OCI-LY1 (cell line): ENCODE measurements around the gene MXD1.
"Not testable (repeated sequence)": the region's sequence is repeated elsewhere in the genome, so short reads cannot be mapped to it uniquely, and the experiment has no call there.

Experiments
- H2AFZ ChIP-seq: fragments of 200-600 bp; sonication (generic), shearing (Covaris generic); 2 replicates; pipeline ENCODE4 v1.6.0; 2014; ENCODE audit warnings: antibody characterized with exemption, mild to moderate bottlenecking, low read length
- H3F3A ChIP-seq: fragments of 200-600 bp; sonication (generic), shearing (Covaris generic); 2 replicates; pipeline ENCODE4 v1.6.0; 2014; ENCODE audit warnings: mild to moderate bottlenecking, antibody characterized with exemption, low read length, moderate library complexity; ENCODE audit not compliant: insufficient read depth
- H3K27ac ChIP-seq: fragments of 200-600 bp; sonication (generic); 2 replicates; pipeline ENCODE4 v1.5.1; 2014; ENCODE audit warnings: low read length, mixed run types, mild to moderate bottlenecking, low read depth; ENCODE audit not compliant: poor library complexity, severe bottlenecking
- H3K27me3 ChIP-seq: fragments of 200-600 bp; sonication (generic); 2 replicates; pipeline ENCODE4 v1.6.0; 2014; ENCODE audit warnings: antibody characterized with exemption, mild to moderate bottlenecking, low read length, moderate library complexity; ENCODE audit not compliant: insufficient read depth
- H3K36me3 ChIP-seq: fragments of 200-600 bp; sonication (generic); 2 replicates; pipeline ENCODE4 v1.6.1; 2014; ENCODE audit warnings: mild to moderate bottlenecking, antibody characterized with exemption, low read length, moderate library complexity, mixed read lengths; ENCODE audit not compliant: insufficient read depth
- H3K4me1 ChIP-seq: fragments of 200-600 bp; sonication (generic); 2 replicates; pipeline ENCODE4 v1.5.1; 2014; ENCODE audit warnings: mild to moderate bottlenecking, low read length, moderate library complexity; ENCODE audit not compliant: insufficient read depth, severe bottlenecking
- H3K4me2 ChIP-seq: fragments of 200-600 bp; sonication (generic), shearing (Covaris generic); 2 replicates; pipeline ENCODE4 v1.6.1; 2014; ENCODE audit warnings: low read length
- H3K4me3 ChIP-seq: fragments of 200-600 bp; sonication (generic); 2 replicates; pipeline ENCODE4 v1.5.1; 2014; ENCODE audit warnings: low read length, low read depth, mild to moderate bottlenecking, mixed read lengths; ENCODE audit not compliant: poor library complexity, severe bottlenecking
- H3K79me2 ChIP-seq: fragments of 200-600 bp; shearing (Covaris generic); 2 replicates; pipeline ENCODE4 v1.6.1; 2016; ENCODE audit warnings: mixed run types, low read length, mixed read lengths; ENCODE audit not compliant: insufficient read depth
- H3K9ac ChIP-seq: fragments of 200-600 bp; sonication (generic), shearing (Covaris generic); 2 replicates; pipeline ENCODE4 v1.6.1; 2014; ENCODE audit warnings: mild to moderate bottlenecking, low read length, mixed read lengths
- H3K9me2 ChIP-seq: fragments of 200-600 bp; sonication (generic), shearing (Covaris generic); 2 replicates; pipeline ENCODE4 v1.6.1; 2014; ENCODE audit warnings: low read depth, mild to moderate bottlenecking, low read length, mixed read lengths
- H3K9me3 ChIP-seq: fragments of 200-600 bp; shearing (Covaris generic); 2 replicates; pipeline ENCODE4 v1.6.1; 2014; ENCODE audit warnings: low read length, mixed read lengths
- H4K20me1 ChIP-seq: fragments of 200-600 bp; sonication (generic), shearing (Covaris generic); 2 replicates; pipeline ENCODE4 v1.6.0; 2016; ENCODE audit warnings: mild to moderate bottlenecking, low read length; ENCODE audit not compliant: insufficient read depth
- CTCF ChIP-seq: fragments of 200-600 bp; sonication (generic), shearing (Covaris generic); IDR thresholded peaks from 2 replicates; pipeline ENCODE4 v1.5.1; 2017; ENCODE audit warnings: mild to moderate bottlenecking, antibody characterized with exemption, low read length, moderate library complexity, mixed read lengths
- EZH2 ChIP-seq: fragments of 200-600 bp; sonication (generic), shearing (Covaris generic); IDR thresholded peaks from 2 replicates; pipeline ENCODE4 v1.8.0; 2017; ENCODE audit warnings: borderline replicate concordance, mixed run types, mild to moderate bottlenecking, antibody characterized with exemption, low read length, moderate library complexity, mixed read lengths

Gene MXD1

GRCh38 chr2:69890881-69891280, 24.0 kb upstream of the MXD1 start:
- peaks cover 18% of the 10 kb centered on the region for H3K4me1 ChIP-seq
- no peak overlapping the region for H3K4me2 ChIP-seq
- peaks cover 3% of the 10 kb centered on the region; the same call in 1 of the 2 replicates for H3K27me3 ChIP-seq
- H3K4me3 ChIP-seq = no peak overlapping the region
- no peak overlapping the region for H3K9ac ChIP-seq
- H3K9me2 ChIP-seq = no peaks in the 10 kb centered on the region
- no peaks in the 10 kb centered on the region for H4K20me1 ChIP-seq
- H3K79me2 ChIP-seq = peaks cover 15% of the 10 kb centered on the region
- H3K9me3 ChIP-seq = 0 out of 2 replicates have a peak, but pooled peaks cover 5% of the 10 kb centered on the region
- no peak overlapping the region for H3K27ac ChIP-seq
- no peaks in the 10 kb centered on the region for H3F3A ChIP-seq
- peaks cover 7% of the 10 kb centered on the region for H3K36me3 ChIP-seq
- H2AFZ ChIP-seq = no peak overlapping the region
- TF ChIP-seq EZH2 (no peak), CTCF (no peak)

GRCh38 chr2:69892838-69893424, 22.0 kb upstream of the MXD1 start:
- Histone ChIP-seq H3K79me2 (peaks cover 15% of the 10 kb centered on the region), H3K36me3 (peaks cover 25% of the 10 kb centered on the region), H3K4me3 (peak overlapping the region; percentile 82), H3K4me1 (peaks cover 18% of the 10 kb centered on the region), H2AFZ (peak overlapping the region; percentile 100)
- H4K20me1 ChIP-seq, H3K27ac ChIP-seq, H3K27me3 ChIP-seq, H3K9ac ChIP-seq, H3F3A ChIP-seq, H3K9me3 ChIP-seq, H3K9me2 ChIP-seq, H3K4me2 ChIP-seq: not testable (repeated sequence)

GRCh38 chr2:69893684-69894551, 21.0 kb upstream of the MXD1 start, which contains the start of gene SNRNP27:
Gene SNRNP27 (plus strand): TSS chr2:69893956. CDS start chr2:69893985, 29 bp downstream.
- no peaks in the 10 kb centered on the region for H4K20me1 ChIP-seq
- TF ChIP-seq EZH2 (no peak), CTCF (no peak)

GRCh38 chr2:69894737-69895136, 20.2 kb upstream of the MXD1 start:
- H3K4me2 ChIP-seq = peak overlapping the region; percentile 94
- peak overlapping the region; percentile 82 for H3K4me3 ChIP-seq
- not testable (repeated sequence) for H3K27ac ChIP-seq, H2AFZ ChIP-seq, H3K9me3 ChIP-seq, H3K9me2 ChIP-seq, H3F3A ChIP-seq, H3K27me3 ChIP-seq, H4K20me1 ChIP-seq
- peaks cover 15% of the 10 kb centered on the region for H3K79me2 ChIP-seq
- H3K36me3 ChIP-seq = peaks cover 37% of the 10 kb centered on the region
- peak overlapping the region; percentile 75 for H3K9ac ChIP-seq
- H3K4me1 ChIP-seq = peaks cover 18% of the 10 kb centered on the region

More at GRCh38 chr2:69893684-69894551, 21.0 kb upstream of the MXD1 start, which contains the start of gene SNRNP27:
- no peaks in the 10 kb centered on the region for H3F3A ChIP-seq
- H3K9ac ChIP-seq = peak within 1 kb of the TSS; percentile 75
- no peaks in the 10 kb centered on the region for H3K9me2 ChIP-seq
- H3K9me3 ChIP-seq = 0 out of 2 replicates have a peak, but pooled peaks cover 5% of the 10 kb centered on the region
- H3K4me2 ChIP-seq = peak within 1 kb of the TSS; percentile 94
- peaks cover 18% of the 10 kb centered on the region for H3K4me1 ChIP-seq
- H3K27me3 ChIP-seq = peaks cover 3% of the 10 kb centered on the region; the same call in 1 of the 2 replicates
- peak within 1 kb of the TSS; percentile 100 for H2AFZ ChIP-seq
- H3K4me3 ChIP-seq = peak within 1 kb of the TSS; percentile 82
- H3K79me2 ChIP-seq = peaks cover 15% of the 10 kb centered on the region
- H3K27ac ChIP-seq = no peak within 1 kb of the TSS
- H3K36me3 ChIP-seq = peaks cover 32% of the 10 kb centered on the region
